K562 (cell line): ENCODE results near the gene HEBP2. TPM values are rescaled to one million over a fixed set of nuclear protein-coding genes. Genes with fewer than 3 reads are reported as not detected.

Source experiments
- ATAC-seq: fragments of 200-7000 bp; cut with Tn5 transposase; 3 replicates; pipeline ENCODE4 v1.9.1; 2020; ENCODE audit warnings: moderate library complexity
- BruUV-seq: library from RNA; stranded (reverse); fragments of 400-500 nt; replicated peaks from 2 replicates; lab custom pipeline; 2021; lab: Mats Ljungman, UMichigan
- CTCF ChIA-PET: fragments of 300-600 bp; formaldehyde crosslinking; extraction: SDS; loops from one replicate; lab custom pipeline; 2021; ENCODE audit warnings: low intra/inter-chr PET ratio; lab: Yijun Ruan, JAX
- POLR2A ChIA-PET: fragments of 300-600, 350-650 bp; sonication (Branson Sonifier 250); formaldehyde crosslinking; extraction: SDS; loops from one replicate; lab custom pipeline; 2021; ENCODE audit warnings: antibody characterized with exemption, inconsistent platforms; lab: Yijun Ruan, JAX
- DNase-seq, 4 experiments: peaks; one replicate each; pipeline versions ENCODE4 v3.0.0 to v3.0.0-alpha.2; 2011 to 2018; ENCODE audit warnings: low spot score in 3 of 4, mixed read lengths in 3 of 4; ENCODE audit errors: extremely low read depth in 1 of 4
- FAIRE-seq: peaks from 2 replicates; lab custom pipeline; 2011; peaks lifted over from hg19 to GRCh38; lab: Jason Lieb, UNC
- H2AFZ ChIP-seq: 2 replicates; pipeline ENCODE4 v1.6.0; 2011; ENCODE audit warnings: low read depth, low read length, control low read depth, inconsistent platforms
- H3K27ac ChIP-seq: fragments of 200-600 bp; 3 replicates; pipeline ENCODE4 v1.8.0; 2011; ENCODE audit warnings: low read depth, mild to moderate bottlenecking, control low read depth, inconsistent platforms, low read length, moderate library complexity, mixed read lengths; ENCODE audit errors: extremely low read depth
- H3K27me3 ChIP-seq, 2 experiments: fragments of 300-600 bp in 1 of 2; 2 replicates in 1 of 2; 3 replicates in 1 of 2; pipeline versions ENCODE4 v1.6.0 to v1.8.0; 2011; ENCODE audit warnings: inconsistent platforms in 2 of 2, low read length in 2 of 2, mild to moderate bottlenecking in 1 of 2, mixed read lengths in 1 of 2, moderate library complexity in 1 of 2; ENCODE audit not compliant: control insufficient read depth in 2 of 2, insufficient read depth in 2 of 2
- H3K36me3 ChIP-seq: fragments of 300-600 bp; 3 replicates; pipeline ENCODE4 v1.8.0; 2011; ENCODE audit warnings: mild to moderate bottlenecking, low read length, inconsistent platforms; ENCODE audit not compliant: control insufficient read depth, insufficient read depth
- H3K4me1 ChIP-seq, 2 experiments: fragments of 200-600 bp in 1 of 2; replicated peaks in 1 of 2; 2 replicates in 1 of 2; 3 replicates in 1 of 2; pipeline versions ENCODE4 v1.5.1 to v1.8.0; 2011; ENCODE audit warnings: inconsistent platforms in 2 of 2, low read length in 2 of 2, mild to moderate bottlenecking in 1 of 2, mixed read lengths in 1 of 2, moderate library complexity in 1 of 2; ENCODE audit not compliant: control insufficient read depth in 2 of 2, insufficient read depth in 2 of 2
- H3K4me2 ChIP-seq: 2 replicates; pipeline ENCODE4 v1.6.1; 2011; ENCODE audit warnings: low read length, control low read depth, inconsistent platforms, mixed read lengths; ENCODE audit not compliant: insufficient read depth
- H3K4me3 ChIP-seq: fragments of 200-600 bp; sonication (generic), shearing (Covaris generic); 2 replicates; pipeline ENCODE4 v1.5.1; 2016; ENCODE audit warnings: control low read depth, inconsistent platforms
- H3K79me2 ChIP-seq: fragments of 200-600 bp; 3 replicates; pipeline ENCODE4 v1.8.0; 2011; ENCODE audit warnings: low read length, inconsistent platforms; ENCODE audit not compliant: control insufficient read depth, insufficient read depth
- H3K9ac ChIP-seq, 2 experiments: 2 replicates each; pipeline versions ENCODE4 v1.6.0 to v1.6.1; 2011; ENCODE audit warnings: low read depth in 2 of 2, low read length in 2 of 2, control low read depth in 1 of 2, inconsistent platforms in 1 of 2, mild to moderate bottlenecking in 1 of 2, mixed read lengths in 1 of 2; ENCODE audit not compliant: insufficient read depth in 1 of 2
- H3K9me1 ChIP-seq: one replicate; pipeline ENCODE4 v1.6.0; 2011; ENCODE audit warnings: inconsistent platforms, mild to moderate bottlenecking, low read length, moderate library complexity; ENCODE audit not compliant: control insufficient read depth, insufficient read depth
- H3K9me3 ChIP-seq: replicated peaks from 2 replicates; pipeline ENCODE4 v1.5.1; 2011; ENCODE audit warnings: low read depth, low read length, inconsistent platforms; ENCODE audit not compliant: control insufficient read depth, insufficient read depth
- H4K20me1 ChIP-seq: replicated peaks from 2 replicates; pipeline ENCODE4 v1.6.1; 2011; ENCODE audit warnings: low read length, inconsistent platforms, mixed read lengths; ENCODE audit not compliant: control insufficient read depth, insufficient read depth
- AFF1 ChIP-seq, 2 experiments: fragments of 450-650 bp; IDR thresholded peaks; 2 replicates each; pipeline ENCODE4 v1.6.1; 2018; ENCODE audit warnings: mild to moderate bottlenecking in 2 of 2, low read depth in 1 of 2; ENCODE audit not compliant: partially characterized antibody in 2 of 2
- BRF1 ChIP-seq: IDR thresholded peaks from 3 replicates; pipeline ENCODE4 v1.6.1; 2011; ENCODE audit warnings: borderline replicate concordance, mild to moderate bottlenecking; ENCODE audit not compliant: insufficient read length; ENCODE audit errors: extremely low read depth
- CBFA2T2 ChIP-seq: fragments of 450-650 bp; conservative IDR thresholded peaks from 2 replicates; pipeline ENCODE4 v1.6.1; 2017; ENCODE audit warnings: mild to moderate bottlenecking
- CREM ChIP-seq: IDR thresholded peaks from 2 replicates; pipeline ENCODE4 v1.6.1; 2014; ENCODE audit warnings: antibody characterized with exemption, low read depth
- ERF ChIP-seq: fragments of 450-650 bp; formaldehyde crosslinking; IDR thresholded peaks from 2 replicates; pipeline ENCODE4 v1.4.0; 2020; ENCODE audit warnings: mild to moderate bottlenecking, mixed read lengths
- ESRRA ChIP-seq: fragments of 450-650 bp; IDR thresholded peaks from 2 replicates; pipeline ENCODE4 v1.6.1; 2014; ENCODE audit warnings: low read depth, mild to moderate bottlenecking, moderate library complexity, borderline replicate concordance
- ETV6 ChIP-seq, 3 experiments: fragments of 150-350 bp in 1 of 3; sonication (generic) in 1 of 3; formaldehyde crosslinking in 1 of 3; IDR thresholded peaks; 2 replicates each; pipeline versions ENCODE4 v1.6.1 to v1.8.0; 2014 to 2022; ENCODE audit warnings: borderline replicate concordance in 2 of 3, low read depth in 2 of 3, antibody characterized with exemption in 1 of 3, low read length in 1 of 3, mild to moderate bottlenecking in 1 of 3, missing genetic modification reagents in 1 of 3
- GTF2E2 ChIP-seq: fragments of 200-800 bp; sonication (Bioruptor generic); IDR thresholded peaks from 2 replicates; pipeline ENCODE4 v1.6.1; 2016; ENCODE audit warnings: missing genetic modification characterization, missing compliant biosample characterization
- ID3 ChIP-seq, 2 experiments: fragments of 250-450 bp in 1 of 2; fragments of 450-650 bp in 1 of 2; sonication (Bioruptor Pico) in 1 of 2; IDR thresholded peaks; 2 replicates each; pipeline versions ENCODE4 v1.6.1 to v1.8.0; 2016 to 2021; ENCODE audit warnings: mild to moderate bottlenecking in 2 of 2, moderate library complexity in 2 of 2, missing compliant biosample characterization in 1 of 2, missing genetic modification characterization in 1 of 2
- PTTG1 ChIP-seq: fragments of 450-650 bp; IDR thresholded peaks from 2 replicates; pipeline ENCODE4 v1.6.1; 2016; ENCODE audit warnings: low read depth, mild to moderate bottlenecking, missing genetic modification characterization, missing compliant biosample characterization
- SRSF9 ChIP-seq: fragments of 200-400 bp; formaldehyde crosslinking; IDR thresholded peaks from 2 replicates; pipeline ENCODE4 v1.6.1; 2017; ENCODE audit warnings: low read depth, low read length, borderline replicate concordance
- TCF7L2 ChIP-seq: fragments of 150-350 bp; IDR thresholded peaks from 2 replicates; pipeline ENCODE4 v1.6.1; 2016; ENCODE audit warnings: low read depth, mild to moderate bottlenecking, low read length, moderate library complexity
- ZNF766 ChIP-seq: fragments of 200-800 bp; sonication (Bioruptor generic); conservative IDR thresholded peaks from 2 replicates; pipeline ENCODE4 v1.6.1; 2016; ENCODE audit warnings: missing genetic modification characterization, missing compliant biosample characterization
- WGBS: fragments of 100-300 bp; shearing (Covaris generic); methylation state at CpG from one replicate; pipeline ENCODE4 v1.1.6; 2016; ENCODE audit warnings: low coverage, mixed read lengths; ENCODE audit not compliant: insufficient coverage; ENCODE audit errors: missing lambda C conversion rate; 5-methylcytosine and 5-hydroxymethylcytosine counted together
- in situ Hi-C: fragments of 300-500 bp; cut with MboI; formaldehyde crosslinking; loops from 4 replicates; pipeline ENCODE4 v1.15.0; 2018; ENCODE audit warnings: inconsistent platforms, mixed read lengths
- intact Hi-C: fragments of 100-400 bp; cut with micrococcal nuclease; formaldehyde crosslinking; loops from 2 replicates; pipeline ENCODE4 v1.14.2; 2022
- polyA plus RNA-seq, 8 experiments: library from polyadenylated mRNA; depleted of rRNA in 4 of 8; stranded (reverse) in 5 of 8; unstranded in 3 of 8; fragments of >200 nt; fragmentation: Nextera tagmentation in 2 of 8; fragmentation: Illumina TruSeq in 1 of 8; extraction: Ambion mirVana in 2 of 8; extraction: Trizol in 1 of 8; gene quantifications; 2 replicates each; pipeline versions ENCODE4 v1.2.1 to v1.2.3, GENCODE V29; 2011 to 2014; ENCODE audit warnings: inconsistent platforms in 1 of 8, missing spikeins in 1 of 8
- total RNA-seq, 7 experiments: library from RNA; depleted of rRNA in 6 of 7; stranded (reverse); fragments of >200 nt in 6 of 7; fragmentation: Illumina TruSeq in 2 of 7; extraction: Trizol in 2 of 7; gene quantifications; 2 replicates each; pipeline versions ENCODE4 v1.2.1 to v1.2.3, GENCODE V29; 2011 to 2021; ENCODE audit warnings: low replicate concordance in 1 of 7
- TF ChIP-seq, protein P1 (sequence below): sonication (generic); formaldehyde crosslinking; IDR thresholded peaks from 2 replicates; pipeline ENCODE4 v1.8.1; 2023; ENCODE audit warnings: mild to moderate bottlenecking, missing genetic modification reagents

Gene HEBP2
- total and polyA plus RNA-seq, 9 of the 15 experiments (the other 6 are each of a cell fraction or from before 2014, with no cell fraction given), result 8.5 to 63.7 (median 36.9) TPM

GRCh38 chr6:138430361-138431145, 26.5 kb downstream of the HEBP2 start:
- no peak for DNase-seq
- Histone ChIP-seq H3K9ac (no peak overlapping the region), H3K9me3 (no peaks in the 10 kb centered on the region), H3K4me1 (peaks cover 0 to 3% of the 10 kb centered on the region in 2 experiments; a peak in 1 of 5 replicates), H3K36me3 (no peaks in the 10 kb centered on the region), H3K27me3 (peaks cover 52 to 58% of the 10 kb centered on the region in 2 experiments), H3K9me1 (no peaks in the 10 kb centered on the region), H3K79me2 (no peaks in the 10 kb centered on the region), H3K4me3 (no peak overlapping the region), H4K20me1 (no peaks in the 10 kb centered on the region), H3K27ac (no peak overlapping the region), H3K4me2 (no peak overlapping the region), H2AFZ (no peak overlapping the region)
- CTCF ChIA-PET, result no interaction called here
- TF ChIP-seq BRF1 (no peak), TCF7L2 (no peak), SRSF9 (no peak), ETV6 (IDR thresholded peaks at IDR 0.05; ENCODE audit: borderline replicate concordance in 1 of 2, low read depth in 2 of 2, low read length in 1 of 2) (no peak), ETV6 (CRISPR knock-in tag; IDR thresholded peaks at IDR 0.05; ENCODE audit: borderline replicate concordance) (no peak), CBFA2T2 (no peak), AFF1 (IDR thresholded peaks at IDR 0.05; ENCODE audit: low read depth in 1 of 2, partially characterized antibody in 2 of 2) (no peak), GTF2E2 (no peak), ESRRA (no peak), ID3 (CRISPR knock-in tag; IDR thresholded peaks at IDR 0.05) (no peak), ID3 (tag; IDR thresholded peaks at IDR 0.05) (no peak), PTTG1 (tag) (no peak), ERF (CRISPR knock-in tag) (no peak), ZNF766 (no peak), CREM (no peak)
- TF ChIP-seq, protein P1, sequence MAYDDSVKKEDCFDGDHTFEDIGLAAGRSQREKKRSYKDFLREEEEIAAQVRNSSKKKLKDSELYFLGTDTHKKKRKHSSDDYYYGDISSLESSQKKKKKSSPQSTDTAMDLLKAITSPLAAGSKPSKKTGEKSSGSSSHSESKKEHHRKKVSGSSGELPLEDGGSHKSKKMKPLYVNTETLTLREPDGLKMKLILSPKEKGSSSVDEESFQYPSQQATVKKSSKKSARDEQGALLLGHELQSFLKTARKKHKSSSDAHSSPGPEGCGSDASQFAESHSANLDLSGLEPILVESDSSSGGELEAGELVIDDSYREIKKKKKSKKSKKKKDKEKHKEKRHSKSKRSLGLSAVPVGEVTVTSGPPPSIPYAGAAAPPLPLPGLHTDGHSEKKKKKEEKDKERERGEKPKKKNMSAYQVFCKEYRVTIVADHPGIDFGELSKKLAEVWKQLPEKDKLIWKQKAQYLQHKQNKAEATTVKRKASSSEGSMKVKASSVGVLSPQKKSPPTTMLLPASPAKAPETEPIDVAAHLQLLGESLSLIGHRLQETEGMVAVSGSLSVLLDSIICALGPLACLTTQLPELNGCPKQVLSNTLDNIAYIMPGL, result no peak
- intact Hi-C loops (no loop called here), in situ Hi-C loops (no loop called here)
- FAIRE-seq, result no peak
- WGBS, result 1% methylated on average over 28 of the region's 29 CpGs
- ATAC-seq, result no peak; the same call in 2 of the 3 replicates
- no TSS peak for BruUV-seq
- POLR2A ChIA-PET, result interaction anchor here (0.6 to 2.2 kb wide), 5 partner anchors 16 to 314 kb away, joined by 3 to 9 read pairs (median 3); no protein-coding TSS in a partner anchor
